Fibroblast of lung (primary cell): ENCODE data around the gene FHIT.

Experiments used
- EZH2 ChIP-seq: IDR thresholded peaks from 2 replicates; pipeline ENCODE4 v1.5.1; 2012; ENCODE audit warnings: low read length, control low read depth, mild to moderate bottlenecking; ENCODE audit errors: missing control alignments
- TF ChIP-seq, protein P1 (sequence below), 2 donors: IDR thresholded peaks in 1 of 2; conservative IDR thresholded peaks in 1 of 2; 1 replicate in 1 of 2; 2 replicates in 1 of 2; pipeline ENCODE4 v1.5.1; 2011 to 2012; ENCODE audit warnings: low read length in 2 of 2, control low read depth in 1 of 2, inconsistent platforms in 1 of 2, low read depth in 1 of 2, mild to moderate bottlenecking in 1 of 2

DNA sequence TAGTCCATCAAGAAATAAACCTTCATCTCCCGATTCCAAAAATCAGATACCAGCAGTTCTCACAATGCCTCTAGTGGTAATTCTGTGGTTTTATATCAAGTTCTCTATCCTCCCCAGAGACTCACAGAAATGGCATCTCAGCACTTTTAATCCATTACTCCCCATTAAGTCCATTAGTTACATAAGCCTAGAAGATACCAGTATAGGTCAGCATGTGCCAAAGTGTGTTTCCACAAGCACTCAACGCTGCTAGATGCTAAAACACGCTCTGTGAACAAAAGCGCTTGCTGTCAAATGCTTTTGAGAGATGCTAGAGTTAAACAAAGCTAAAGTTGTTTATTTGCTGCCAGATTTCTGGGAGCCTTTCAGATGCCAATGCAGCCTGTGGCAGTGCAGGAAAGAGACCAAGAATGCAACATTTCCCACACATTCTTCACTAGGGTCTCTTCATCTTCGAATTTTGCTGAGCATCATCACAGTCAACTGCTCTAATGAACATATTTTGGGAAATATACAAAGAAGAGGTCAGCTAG is 1282.7 kb downstream of the FHIT start:
- TF ChIP-seq, protein P1, sequence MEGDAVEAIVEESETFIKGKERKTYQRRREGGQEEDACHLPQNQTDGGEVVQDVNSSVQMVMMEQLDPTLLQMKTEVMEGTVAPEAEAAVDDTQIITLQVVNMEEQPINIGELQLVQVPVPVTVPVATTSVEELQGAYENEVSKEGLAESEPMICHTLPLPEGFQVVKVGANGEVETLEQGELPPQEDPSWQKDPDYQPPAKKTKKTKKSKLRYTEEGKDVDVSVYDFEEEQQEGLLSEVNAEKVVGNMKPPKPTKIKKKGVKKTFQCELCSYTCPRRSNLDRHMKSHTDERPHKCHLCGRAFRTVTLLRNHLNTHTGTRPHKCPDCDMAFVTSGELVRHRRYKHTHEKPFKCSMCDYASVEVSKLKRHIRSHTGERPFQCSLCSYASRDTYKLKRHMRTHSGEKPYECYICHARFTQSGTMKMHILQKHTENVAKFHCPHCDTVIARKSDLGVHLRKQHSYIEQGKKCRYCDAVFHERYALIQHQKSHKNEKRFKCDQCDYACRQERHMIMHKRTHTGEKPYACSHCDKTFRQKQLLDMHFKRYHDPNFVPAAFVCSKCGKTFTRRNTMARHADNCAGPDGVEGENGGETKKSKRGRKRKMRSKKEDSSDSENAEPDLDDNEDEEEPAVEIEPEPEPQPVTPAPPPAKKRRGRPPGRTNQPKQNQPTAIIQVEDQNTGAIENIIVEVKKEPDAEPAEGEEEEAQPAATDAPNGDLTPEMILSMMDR (conservative IDR thresholded peaks at IDR 0.05 in 1 of 2, IDR thresholded peaks at IDR 0.05 in 1 of 2; ENCODE audit: low read depth in 1 of 2, low read length in 2 of 2): no peak
- no peak for TF ChIP-seq EZH2
